ENCODE data around the gene FOXP3. TPM values are rescaled to one million over a fixed set of nuclear protein-coding genes. Genes with fewer than 3 reads are reported as not detected.

Gene FOXP3, protein sequence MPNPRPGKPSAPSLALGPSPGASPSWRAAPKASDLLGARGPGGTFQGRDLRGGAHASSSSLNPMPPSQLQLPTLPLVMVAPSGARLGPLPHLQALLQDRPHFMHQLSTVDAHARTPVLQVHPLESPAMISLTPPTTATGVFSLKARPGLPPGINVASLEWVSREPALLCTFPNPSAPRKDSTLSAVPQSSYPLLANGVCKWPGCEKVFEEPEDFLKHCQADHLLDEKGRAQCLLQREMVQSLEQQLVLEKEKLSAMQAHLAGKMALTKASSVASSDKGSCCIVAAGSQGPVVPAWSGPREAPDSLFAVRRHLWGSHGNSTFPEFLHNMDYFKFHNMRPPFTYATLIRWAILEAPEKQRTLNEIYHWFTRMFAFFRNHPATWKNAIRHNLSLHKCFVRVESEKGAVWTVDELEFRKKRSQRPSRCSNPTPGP
- 0.10 to 0.21 TPM (median 0.12 TPM) in 5 replicates for total RNA-seq (2022; extraction: Qiagen RNA extraction; ENCODE audit: low read depth)

DNA sequence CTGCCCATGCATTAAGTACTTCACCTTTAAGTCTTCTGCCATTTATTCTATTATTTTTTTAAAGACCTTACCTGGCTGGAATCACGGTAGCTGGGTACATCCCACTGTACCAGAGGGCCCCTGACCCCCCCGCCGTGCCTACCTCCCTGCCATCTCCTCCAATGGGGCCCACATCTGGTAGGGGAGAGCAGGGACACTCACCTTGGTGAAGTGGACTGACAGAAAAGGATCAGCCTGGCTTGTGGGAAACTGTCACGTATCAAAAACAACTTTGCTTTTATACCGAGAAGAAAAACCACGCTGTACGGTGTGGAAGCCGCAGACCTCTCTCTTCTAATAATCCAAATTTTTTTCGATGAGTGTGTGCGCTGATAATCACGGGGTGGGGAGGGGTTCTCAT is at the start of gene FOXP3:
TSS of gene FOXP3 (minus strand) at position 251 of the 400 bp plus-strand sequence. CDS start 6,205 bp downstream, outside the sequence.

DNA sequence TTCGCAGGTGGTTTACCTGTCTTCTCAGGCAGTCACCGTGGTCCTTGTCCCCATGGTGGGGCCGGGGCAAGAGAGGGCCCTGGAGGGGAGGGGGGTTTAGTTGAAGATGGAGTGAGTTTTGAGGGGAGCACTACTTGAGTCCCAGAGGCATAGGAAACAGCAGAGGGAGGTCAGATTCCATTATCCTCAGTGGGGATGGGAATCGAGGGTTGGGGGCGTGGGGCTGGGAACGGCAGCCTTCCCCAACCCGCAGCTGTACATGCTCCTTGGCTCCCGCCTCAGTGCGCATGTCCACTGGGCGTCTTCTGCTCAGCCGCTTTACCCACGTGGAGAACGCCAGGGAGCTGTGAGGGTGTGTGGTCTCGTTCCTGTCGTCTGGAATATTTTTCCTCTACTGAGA is 38.8 kb upstream of the FOXP3 start, which contains the start of gene GAGE10:
TSS of gene GAGE10 (plus strand) at position 301 of the 400 bp plus-strand sequence. CDS start 1,214 bp downstream, outside the sequence.

DNA sequence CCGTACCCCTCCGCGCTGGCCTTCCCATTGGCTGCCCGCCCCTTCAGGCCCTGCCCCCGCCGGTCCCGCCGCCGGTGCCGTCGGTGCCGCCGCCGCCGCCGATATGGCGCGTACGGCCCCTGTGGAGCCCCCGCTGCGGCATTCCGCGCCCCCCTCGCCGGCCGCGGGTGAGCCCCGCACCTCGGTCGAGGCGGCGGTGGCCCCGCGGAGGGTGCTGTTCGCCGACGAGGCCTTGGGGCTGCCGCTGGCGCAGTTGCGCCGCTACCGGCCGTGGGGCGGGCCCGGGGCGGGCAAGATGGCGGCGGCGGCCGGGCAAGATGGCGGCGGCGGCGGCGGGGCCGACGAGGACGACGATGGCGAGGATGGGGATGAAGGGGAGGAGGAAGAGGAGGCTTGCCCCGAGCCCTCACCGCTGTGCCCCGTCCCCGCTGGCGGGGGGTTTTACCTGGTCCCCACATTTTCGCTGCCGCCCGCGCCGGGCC is 5.3 kb upstream of the FOXP3 start, which contains the start of gene PPP1R3F:
TSS of gene PPP1R3F (plus strand) at position 27 of the 482 bp plus-strand sequence. CDS start at position 104, 77 bp downstream.

DNA sequence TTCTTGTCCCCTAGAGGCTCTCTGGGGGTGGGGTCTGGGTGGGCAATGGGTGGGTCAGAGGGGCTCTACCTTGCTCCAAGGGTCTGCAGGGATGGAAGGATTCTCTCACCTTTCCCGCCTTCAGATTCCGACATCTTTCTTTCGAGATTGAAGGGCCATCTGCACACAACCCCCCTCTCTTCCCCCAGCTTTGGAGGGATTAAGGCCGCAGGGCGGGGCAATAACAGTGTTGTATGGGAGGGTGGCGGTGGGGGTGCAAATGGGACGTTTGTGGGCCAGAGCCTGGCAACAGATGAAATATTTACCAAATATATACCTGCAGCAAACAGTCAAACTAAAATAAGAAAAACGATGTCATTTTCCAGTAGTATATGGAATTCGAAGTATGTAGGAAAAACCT is 31.3 kb downstream of the FOXP3 start, which contains the start of gene CACNA1F:
TSS of gene CACNA1F (minus strand) at position 165 of the 400 bp plus-strand sequence. CDS start at position 134, 31 bp downstream.

Other genes with a start within 250 kb of the FOXP3 start
- 49.6 to 63.0 TPM (median 61.3 TPM) in 5 replicates for gene TFE3, start 221.4 kb downstream of the FOXP3 start, total RNA-seq (2022; extraction: Qiagen RNA extraction; ENCODE audit: low read depth)
- 2.7 to 4.6 TPM (median 3.9 TPM) in 5 replicates for gene CCDC120, start 205.7 kb downstream of the FOXP3 start, total RNA-seq (2022; extraction: Qiagen RNA extraction; ENCODE audit: low read depth)
- gene PRAF2, start 190.7 kb downstream of the FOXP3 start, total RNA-seq (2022; extraction: Qiagen RNA extraction; ENCODE audit: low read depth): 38.4 to 47.1 TPM (median 41.9 TPM) in 5 replicates
- 52.8 to 63.0 TPM (median 58.4 TPM) in 5 replicates for gene WDR45, start 184.8 kb downstream of the FOXP3 start, total RNA-seq (2022; extraction: Qiagen RNA extraction; ENCODE audit: low read depth)
- 21.5 to 26.5 TPM (median 24.5 TPM) in 5 replicates for gene GPKOW, start 141.0 kb downstream of the FOXP3 start, total RNA-seq (2022; extraction: Qiagen RNA extraction; ENCODE audit: low read depth)
- gene MAGIX, start 102.0 kb downstream of the FOXP3 start, total RNA-seq (2022; extraction: Qiagen RNA extraction; ENCODE audit: low read depth): 1.8 to 3.5 TPM (median 3.0 TPM) in 5 replicates
- gene PLP2, start 92.8 kb downstream of the FOXP3 start, total RNA-seq (2022; extraction: Qiagen RNA extraction; ENCODE audit: low read depth): 328 to 431 TPM (median 410 TPM) in 5 replicates
- 17.1 to 22.4 TPM (median 20.3 TPM) in 5 replicates for gene PRICKLE3, start 78.3 kb downstream of the FOXP3 start, total RNA-seq (2022; extraction: Qiagen RNA extraction; ENCODE audit: low read depth)
- 2.6 to 3.4 TPM (median 3.1 TPM) in 5 replicates for gene SYP, start 64.5 kb downstream of the FOXP3 start, total RNA-seq (2022; extraction: Qiagen RNA extraction; ENCODE audit: low read depth)
- not detected in 5 replicates for gene CACNA1F, start 31.4 kb downstream of the FOXP3 start, total RNA-seq (2022; extraction: Qiagen RNA extraction; ENCODE audit: low read depth)
- gene CCDC22, start 29.2 kb downstream of the FOXP3 start, total RNA-seq (2022; extraction: Qiagen RNA extraction; ENCODE audit: low read depth): 13.1 to 17.2 TPM (median 16.1 TPM) in 5 replicates
- gene PPP1R3F, start 5.1 kb upstream of the FOXP3 start, total RNA-seq (2022; extraction: Qiagen RNA extraction; ENCODE audit: low read depth): 2.2 to 3.7 TPM (median 2.6 TPM) in 5 replicates
- gene GAGE10, start 38.9 kb upstream of the FOXP3 start, total RNA-seq (2022; extraction: Qiagen RNA extraction; ENCODE audit: low read depth): not detected in 5 replicates
- gene GAGE12J, start 57.3 kb upstream of the FOXP3 start, total RNA-seq (2022; extraction: Qiagen RNA extraction; ENCODE audit: low read depth): not detected in 5 replicates
- not detected in 5 replicates for gene GAGE13, start 66.9 kb upstream of the FOXP3 start, total RNA-seq (2022; extraction: Qiagen RNA extraction; ENCODE audit: low read depth)

Measured in A549 treated with DMSO at 1 μM for 4 hours (cell line).